Omental fat pad (tissue), 4 donors: ENCODE data around the gene MAP1LC3B2. TPM values are rescaled to one million over a fixed set of nuclear protein-coding genes. Genes with fewer than 3 reads are reported as not detected.

Source experiments
- ATAC-seq: fragments of 150-250 bp; one replicate; pipeline ENCODE4 v1.9.1; 2016; ENCODE audit warnings: mild to moderate bottlenecking, moderate library complexity; ENCODE audit not compliant: low FRiP score
- DNase-seq: peaks from one replicate; pipeline ENCODE4 v3.0.0-alpha.2; 2019; ENCODE audit warnings: low spot score
- total RNA-seq, 4 donors: library from RNA; depleted of rRNA; stranded (reverse); fragments of >200 nt; gene quantifications; one replicate each; pipeline ENCODE4 v1.1.0, GENCODE V29; 2016
- TF ChIP-seq, protein P1 (sequence below), 3 donors: fragments of 450-650 bp; IDR thresholded peaks; one replicate each; pipeline ENCODE4 v1.5.1; 2016 to 2017; ENCODE audit warnings: antibody characterized with exemption in 3 of 3, mild to moderate bottlenecking in 3 of 3, moderate library complexity in 2 of 3

The MAP1LC3B2 gene
- total RNA-seq, 4 donors from 2014 or later = 1.7 to 7.1 TPM; not detected in 2

GRCh38 chr12:116520801-116521471 lies 38.2 kb upstream of the MAP1LC3B2 start:
- TF ChIP-seq, protein P1, sequence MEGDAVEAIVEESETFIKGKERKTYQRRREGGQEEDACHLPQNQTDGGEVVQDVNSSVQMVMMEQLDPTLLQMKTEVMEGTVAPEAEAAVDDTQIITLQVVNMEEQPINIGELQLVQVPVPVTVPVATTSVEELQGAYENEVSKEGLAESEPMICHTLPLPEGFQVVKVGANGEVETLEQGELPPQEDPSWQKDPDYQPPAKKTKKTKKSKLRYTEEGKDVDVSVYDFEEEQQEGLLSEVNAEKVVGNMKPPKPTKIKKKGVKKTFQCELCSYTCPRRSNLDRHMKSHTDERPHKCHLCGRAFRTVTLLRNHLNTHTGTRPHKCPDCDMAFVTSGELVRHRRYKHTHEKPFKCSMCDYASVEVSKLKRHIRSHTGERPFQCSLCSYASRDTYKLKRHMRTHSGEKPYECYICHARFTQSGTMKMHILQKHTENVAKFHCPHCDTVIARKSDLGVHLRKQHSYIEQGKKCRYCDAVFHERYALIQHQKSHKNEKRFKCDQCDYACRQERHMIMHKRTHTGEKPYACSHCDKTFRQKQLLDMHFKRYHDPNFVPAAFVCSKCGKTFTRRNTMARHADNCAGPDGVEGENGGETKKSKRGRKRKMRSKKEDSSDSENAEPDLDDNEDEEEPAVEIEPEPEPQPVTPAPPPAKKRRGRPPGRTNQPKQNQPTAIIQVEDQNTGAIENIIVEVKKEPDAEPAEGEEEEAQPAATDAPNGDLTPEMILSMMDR (IDR thresholded peaks at IDR 0.05) = no peak
- ATAC-seq (no peak), DNase-seq (no peak)

DNA sequence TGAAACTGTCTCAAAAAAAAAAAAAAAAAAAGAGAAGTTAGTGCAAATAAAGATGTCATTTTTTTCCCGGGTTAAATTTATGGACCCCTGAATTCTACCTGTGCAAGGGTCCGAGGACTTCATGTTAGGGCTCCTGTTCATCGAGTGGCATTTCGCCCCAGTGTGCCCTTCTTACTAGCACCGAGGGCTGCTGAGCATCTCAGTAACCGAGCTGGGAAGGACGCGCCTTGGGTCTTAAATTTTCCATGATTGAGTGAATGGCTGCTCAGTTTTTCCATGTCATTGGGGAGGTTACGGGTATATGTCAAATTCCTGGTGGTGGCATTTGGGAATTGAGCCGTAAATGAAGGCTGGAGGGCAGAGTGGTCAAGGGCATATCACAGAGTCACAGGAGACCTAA lies 34.9 kb upstream of the MAP1LC3B2 start:
- TF ChIP-seq, protein P1 (IDR thresholded peaks at IDR 0.05) = no peak
- ATAC-seq = no peak
- no peak for DNase-seq

DNA sequence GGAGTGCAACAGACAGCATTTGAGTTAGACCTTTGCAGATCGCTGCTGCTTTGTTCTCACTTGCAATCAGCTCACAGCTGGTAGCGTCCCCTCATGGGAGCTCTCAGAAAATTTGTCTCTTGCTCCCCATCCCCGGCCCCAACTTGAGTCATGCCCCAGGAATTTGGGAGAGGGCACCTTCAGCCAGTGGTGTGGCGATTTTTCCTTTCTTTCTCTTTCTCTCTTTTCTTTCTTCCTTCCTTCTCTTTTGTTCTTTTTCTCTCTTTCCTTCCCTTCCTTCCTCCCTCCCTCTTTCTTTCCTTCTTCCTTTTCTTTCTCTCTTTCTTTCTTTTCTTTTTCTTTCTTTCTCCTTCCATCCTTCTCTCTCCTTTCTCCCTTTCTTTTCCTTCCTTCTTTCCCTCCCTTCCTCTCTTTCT lies 34.2 kb upstream of the MAP1LC3B2 start:
- ATAC-seq = peak; percentile 30
- DNase-seq = no peak
- TF ChIP-seq, protein P1 (IDR thresholded peaks at IDR 0.05) = no peak

GRCh38 chr12:116525418-116526001 lies 33.7 kb upstream of the MAP1LC3B2 start:
- TF ChIP-seq, protein P1 (IDR thresholded peaks at IDR 0.05) = no peak
- DNase-seq = no peak
- peak; percentile 94 for ATAC-seq

GRCh38 chr12:116528065-116528464 lies 31.1 kb upstream of the MAP1LC3B2 start:
- ATAC-seq (no peak), DNase-seq (no peak)
- TF ChIP-seq, protein P1 (IDR thresholded peaks at IDR 0.05) = no peak

GRCh38 chr12:116528498-116528897 lies 30.7 kb upstream of the MAP1LC3B2 start:
- no peak for ATAC-seq
- no peak for DNase-seq
- TF ChIP-seq, protein P1 (IDR thresholded peaks at IDR 0.05) = no peak

- DNase-seq = no peak
- no peak for ATAC-seq
- TF ChIP-seq, protein P1 (IDR thresholded peaks at IDR 0.05) = no peak
Observed at GRCh38 chr12:116529048-116529447, 30.1 kb upstream of the MAP1LC3B2 start.
